Measurements from ENCODE around the gene CWC22.
"Not testable (repeated sequence)": the region's sequence is repeated elsewhere in the genome, so short reads cannot be mapped to it uniquely, and the experiment has no call there.

The CWC22 gene

DNA sequence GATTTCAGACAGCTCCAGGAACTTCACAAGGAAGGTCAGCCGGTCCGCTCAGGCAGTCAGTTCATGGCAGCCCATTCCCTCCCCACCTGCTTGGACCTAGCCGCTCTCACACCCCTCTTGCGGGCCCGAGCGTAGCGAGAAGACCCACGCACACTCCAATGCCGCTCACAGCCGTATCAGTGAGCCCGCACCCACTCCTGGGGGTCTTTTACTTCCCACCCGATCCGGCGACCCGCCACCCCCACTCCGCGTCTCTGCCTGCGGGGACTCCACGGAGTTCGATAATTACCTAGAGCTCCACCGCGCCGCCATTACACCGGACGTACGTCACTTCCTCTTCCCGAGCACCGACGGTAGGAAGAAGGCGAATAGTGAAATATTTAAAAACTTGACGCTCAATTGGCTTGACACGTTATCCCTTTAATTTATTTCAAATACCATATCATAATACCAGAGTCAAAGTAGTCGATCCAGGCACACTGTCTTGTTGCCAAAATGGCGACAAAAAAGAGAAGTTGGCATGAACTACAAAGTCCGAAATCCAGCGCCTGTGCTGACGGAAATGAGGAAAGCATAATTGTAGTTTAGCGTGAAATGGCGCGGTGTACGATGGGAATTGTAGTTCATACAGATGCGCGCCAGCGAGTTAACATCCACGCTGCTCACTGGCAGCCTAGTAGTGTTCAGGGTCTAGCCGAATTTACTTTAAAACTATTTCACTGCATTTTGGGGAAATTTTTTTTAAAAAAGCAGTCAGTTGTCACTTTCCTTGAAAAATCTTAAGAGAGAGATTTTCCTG is at the start of gene CWC22:
Gene CWC22, minus strand, starts transcription at position 517 of the 799 bp plus-strand sequence. CDS start 13,956 bp downstream, outside the sequence.
- DNase-seq (ENCODE audit: low spot score), result peak; percentile 84
- TF ChIP-seq, protein P1, sequence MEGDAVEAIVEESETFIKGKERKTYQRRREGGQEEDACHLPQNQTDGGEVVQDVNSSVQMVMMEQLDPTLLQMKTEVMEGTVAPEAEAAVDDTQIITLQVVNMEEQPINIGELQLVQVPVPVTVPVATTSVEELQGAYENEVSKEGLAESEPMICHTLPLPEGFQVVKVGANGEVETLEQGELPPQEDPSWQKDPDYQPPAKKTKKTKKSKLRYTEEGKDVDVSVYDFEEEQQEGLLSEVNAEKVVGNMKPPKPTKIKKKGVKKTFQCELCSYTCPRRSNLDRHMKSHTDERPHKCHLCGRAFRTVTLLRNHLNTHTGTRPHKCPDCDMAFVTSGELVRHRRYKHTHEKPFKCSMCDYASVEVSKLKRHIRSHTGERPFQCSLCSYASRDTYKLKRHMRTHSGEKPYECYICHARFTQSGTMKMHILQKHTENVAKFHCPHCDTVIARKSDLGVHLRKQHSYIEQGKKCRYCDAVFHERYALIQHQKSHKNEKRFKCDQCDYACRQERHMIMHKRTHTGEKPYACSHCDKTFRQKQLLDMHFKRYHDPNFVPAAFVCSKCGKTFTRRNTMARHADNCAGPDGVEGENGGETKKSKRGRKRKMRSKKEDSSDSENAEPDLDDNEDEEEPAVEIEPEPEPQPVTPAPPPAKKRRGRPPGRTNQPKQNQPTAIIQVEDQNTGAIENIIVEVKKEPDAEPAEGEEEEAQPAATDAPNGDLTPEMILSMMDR (IDR thresholded peaks at IDR 0.05), result no peak
- Histone ChIP-seq H3K4me3 (peak within 1 kb of the TSS; percentile 81), H3K27ac (peak within 1 kb of the TSS; percentile 88 to 93)

DNA sequence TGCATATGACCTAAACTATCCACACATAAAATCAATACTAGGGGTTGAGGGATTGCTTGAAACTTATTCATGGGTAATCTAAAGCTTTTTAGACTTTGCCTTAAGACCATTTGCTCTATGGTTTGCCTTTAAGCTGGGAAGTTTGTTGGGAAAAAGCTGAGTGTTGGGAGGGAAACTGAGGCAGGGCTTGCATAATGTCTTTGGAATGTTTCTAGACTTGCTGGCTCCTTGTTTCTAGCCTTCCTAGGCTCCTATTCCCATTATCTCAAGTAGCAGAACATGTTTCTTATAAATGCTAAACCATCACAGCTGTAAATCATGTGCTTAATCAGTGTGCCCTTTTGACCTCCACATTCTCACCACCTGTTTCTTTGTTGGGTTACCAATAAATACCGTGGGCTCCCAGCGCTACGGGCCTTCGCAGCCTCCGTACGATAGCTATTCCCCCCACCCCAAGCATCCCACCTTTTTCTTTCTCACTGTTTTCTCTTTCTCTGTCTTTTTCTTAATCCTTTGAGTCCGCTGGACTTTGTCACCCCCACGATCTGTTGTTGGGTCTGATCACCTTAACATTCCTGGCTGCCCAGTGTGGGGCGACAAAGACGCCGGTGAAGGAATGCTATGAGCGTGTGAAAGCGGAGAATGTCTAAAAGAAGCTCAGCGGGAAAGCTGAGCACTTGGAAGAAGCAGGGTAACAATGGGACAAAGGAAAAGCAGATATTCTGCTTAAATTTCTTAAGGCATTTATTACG is 49.4 kb upstream of the CWC22 start:
- Histone ChIP-seq H3K4me3 (no peak overlapping the region), H3K27ac (no peak overlapping the region)
- TF ChIP-seq, protein P1 (IDR thresholded peaks at IDR 0.05), result no peak
- DNase-seq (ENCODE audit: low spot score), result no peak

DNA sequence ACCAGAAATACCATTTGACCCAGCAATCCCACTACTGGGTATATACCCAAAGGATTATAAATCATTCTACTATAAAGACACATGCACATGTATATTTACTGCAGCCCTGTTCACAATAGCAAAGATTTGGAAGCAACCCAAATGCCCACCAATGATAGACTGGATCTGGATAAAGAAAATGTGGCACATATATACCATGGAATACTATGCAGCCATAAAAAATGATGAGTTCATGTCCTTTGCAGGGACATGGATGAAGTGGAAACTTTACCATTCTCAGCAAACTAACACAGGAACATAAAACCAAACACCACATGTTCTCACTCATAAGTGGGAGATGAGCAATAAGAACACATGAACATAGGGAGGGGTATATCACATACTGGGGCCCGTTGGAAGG is 47.5 kb upstream of the CWC22 start:
- H3K27ac ChIP-seq; H3K4me3 ChIP-seq; DNase-seq (ENCODE audit: low spot score): not testable (repeated sequence)

DNA sequence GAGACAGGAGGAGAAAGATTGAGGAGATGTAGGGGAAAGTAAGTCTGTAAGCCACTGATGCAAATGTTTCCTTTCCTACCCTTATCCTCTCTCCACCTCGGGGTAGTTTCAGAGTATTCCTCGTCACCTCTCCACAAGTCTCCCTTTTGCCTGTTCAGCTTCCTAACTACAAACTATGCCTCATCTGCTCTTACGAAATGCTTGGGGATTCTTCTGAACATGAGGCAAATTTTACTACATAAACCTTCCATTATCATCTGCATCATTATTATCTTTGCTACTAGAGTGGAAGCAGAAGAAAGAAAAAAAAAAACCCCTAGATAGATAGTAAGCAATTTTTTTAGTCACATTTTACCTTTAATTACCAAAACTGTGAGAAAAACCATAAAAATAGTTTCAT is 43.1 kb upstream of the CWC22 start:
- no peak for DNase-seq (ENCODE audit: low spot score)
- Histone ChIP-seq H3K27ac (no peak overlapping the region), H3K4me3 (no peak overlapping the region)
- TF ChIP-seq, protein P1 (IDR thresholded peaks at IDR 0.05), result no peak

DNA sequence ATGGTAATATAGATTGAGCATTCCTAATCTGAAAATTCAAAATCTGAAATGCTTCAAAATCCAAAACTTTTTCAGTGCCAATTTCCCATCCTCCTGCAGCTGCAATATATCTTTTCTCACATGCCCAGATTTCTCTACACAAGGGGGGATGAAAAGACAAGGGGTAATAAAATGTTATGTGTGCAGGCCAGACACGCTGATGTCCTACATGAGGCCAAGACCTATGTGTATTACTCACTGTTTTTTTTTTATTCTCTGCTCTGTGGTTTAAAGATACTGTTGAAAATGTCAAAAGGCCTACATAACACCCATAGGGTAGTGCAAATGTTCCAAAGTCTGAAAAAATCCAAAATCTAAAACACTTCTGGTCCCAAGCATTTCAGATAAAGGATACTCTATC is 41.2 kb upstream of the CWC22 start:
- no peak for DNase-seq (ENCODE audit: low spot score)
- Histone ChIP-seq H3K27ac (no peak overlapping the region), H3K4me3 (no peak overlapping the region)
- TF ChIP-seq, protein P1 (IDR thresholded peaks at IDR 0.05), result no peak

DNA sequence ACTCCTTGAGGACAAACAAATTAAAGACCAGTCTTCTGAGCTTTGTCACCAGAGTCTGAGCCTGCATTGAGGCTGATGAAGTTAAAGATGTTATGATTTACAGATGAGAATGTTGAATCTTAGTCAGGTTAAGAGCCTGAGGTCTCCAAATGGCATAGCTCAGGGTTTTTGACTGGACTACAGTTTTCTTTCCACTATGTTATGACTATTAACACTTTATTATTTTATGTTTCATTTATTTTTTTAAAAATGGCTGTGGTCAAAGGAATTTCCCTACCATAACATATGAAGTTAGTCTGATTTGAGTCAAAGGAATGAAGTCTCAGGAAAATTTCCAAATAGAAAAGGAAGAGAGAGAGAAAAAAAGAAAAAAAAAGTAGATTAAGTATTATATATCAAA is 39.7 kb upstream of the CWC22 start:
- Histone ChIP-seq H3K4me3 (no peak overlapping the region), H3K27ac (no peak overlapping the region)
- DNase-seq (ENCODE audit: low spot score), result no peak
- TF ChIP-seq, protein P1 (IDR thresholded peaks at IDR 0.05), result no peak

DNA sequence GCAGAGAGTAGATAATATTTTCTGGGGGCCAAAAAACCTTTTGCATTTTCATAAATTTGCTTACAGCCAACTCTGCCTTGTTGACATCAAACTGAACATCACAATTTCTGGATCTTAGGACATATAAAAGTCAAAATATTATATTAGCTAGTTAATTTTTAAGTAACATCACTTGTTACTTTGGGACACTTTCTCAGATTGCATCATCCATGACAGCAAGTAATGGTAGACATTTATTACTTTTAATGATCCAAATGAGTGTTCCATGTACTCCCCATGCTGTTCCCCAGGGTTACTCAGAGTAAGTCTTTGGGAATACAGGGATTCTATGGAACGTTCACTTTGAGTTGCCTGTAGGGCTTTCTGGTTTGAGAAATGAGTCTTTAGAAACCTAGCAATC is 39.1 kb upstream of the CWC22 start:
- Histone ChIP-seq H3K4me3 (no peak overlapping the region), H3K27ac (no peak overlapping the region)
- DNase-seq (ENCODE audit: low spot score), result no peak
- TF ChIP-seq, protein P1 (IDR thresholded peaks at IDR 0.05), result no peak

Measured in coronary artery (tissue), 2 donors.